ENCODE measurements around the gene RBPJL. TPM values are rescaled to one million over a fixed set of nuclear protein-coding genes. Genes with fewer than 3 reads are reported as not detected.

RBPJL gene
- total and polyA plus RNA-seq, 2 of the 13 experiments (the other 11 are each of a cell fraction or from before 2014, with no cell fraction given), result not detected

DNA sequence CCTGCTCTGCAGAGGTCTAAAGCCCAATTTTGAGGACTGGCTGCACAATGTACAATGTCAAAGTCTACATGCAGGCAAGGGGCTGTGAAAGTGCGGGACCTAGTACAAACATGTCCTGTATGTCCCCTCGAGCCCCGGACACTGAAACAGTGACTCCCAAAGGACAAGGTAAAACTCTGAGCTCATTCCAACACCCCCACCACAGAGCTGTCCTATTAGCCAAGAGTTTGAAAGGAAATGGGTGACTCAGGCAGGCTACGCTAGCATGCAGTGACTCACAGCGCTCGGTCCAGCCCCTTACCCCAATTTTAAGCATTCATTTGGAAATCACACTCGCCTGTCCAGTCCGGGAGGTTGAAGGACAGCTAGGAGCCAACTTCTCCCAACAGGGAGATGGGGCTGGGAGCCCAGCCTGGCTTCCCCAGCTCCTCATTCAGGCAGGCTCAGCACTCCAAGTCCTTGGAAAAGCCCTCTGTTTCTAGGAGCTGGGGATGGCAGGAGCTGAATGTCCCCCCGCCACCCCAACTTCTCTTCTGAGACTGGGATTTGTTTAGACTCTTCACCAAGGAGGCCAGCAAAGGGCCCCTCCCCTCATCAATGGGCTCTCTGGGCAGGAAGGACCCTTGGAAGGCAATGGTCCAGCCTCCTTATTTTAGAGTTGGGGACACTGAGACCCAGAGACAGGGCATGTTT is 37.7 kb downstream of the RBPJL start (continued):
- TF ChIP-seq ZBTB39 (CRISPR knock-in tag; IDR thresholded peaks at IDR 0.05) (no peak), TRIM24 (CRISPR knock-in tag; IDR thresholded peaks at IDR 0.05) (no peak), SMARCC2 (IDR thresholded peaks at IDR 0.05) (no peak), HDAC1 (CRISPR knock-in tag; IDR thresholded peaks at IDR 0.05) (peak; percentile 59; the same call in 1 of the 2 replicates), RXRB (CRISPR knock-in tag; IDR thresholded peaks at IDR 0.05; ENCODE audit: borderline replicate concordance) (0 out of 2 replicates have a peak, but pooled peaks have one; percentile 4), ZNF792 (CRISPR knock-in tag; IDR thresholded peaks at IDR 0.05) (peak; percentile 91; the same call in 1 of the 2 replicates), NCOR1 (IDR thresholded peaks at IDR 0.05; ENCODE audit: borderline replicate concordance, low read length) (peak; percentile 89; the same call in 1 of the 2 replicates), ZNF883 (CRISPR knock-in tag; IDR thresholded peaks at IDR 0.05; ENCODE audit: not compliant biosample characterization) (peak; percentile 47), AHDC1 (CRISPR knock-in tag; IDR thresholded peaks at IDR 0.05; ENCODE audit: borderline replicate concordance) (peak; percentile 83), ZBTB21 (CRISPR knock-in tag; IDR thresholded peaks at IDR 0.05) (peak; percentile 78), BCL6 (CRISPR knock-in tag; IDR thresholded peaks at IDR 0.05) (peak; percentile 56; the same call in 1 of the 2 replicates), TCF7 (IDR thresholded peaks at IDR 0.05; ENCODE audit: low read depth) (no peak), HNF4G (IDR thresholded peaks at IDR 0.05; ENCODE audit: borderline replicate concordance, low read depth, low read length) (peak; percentile 60; the same call in 1 of the 2 replicates), HNF4G (CRISPR knock-in tag; IDR thresholded peaks at IDR 0.05; ENCODE audit: borderline replicate concordance, low read depth) (no peak), ZNF121 (CRISPR knock-in tag; IDR thresholded peaks at IDR 0.05) (peak; percentile 97), ZNF816 (CRISPR knock-in tag; IDR thresholded peaks at IDR 0.05; ENCODE audit: borderline replicate concordance) (peak; percentile 84), MBNL3 (CRISPR knock-in tag; conservative IDR thresholded peaks at IDR 0.05) (no peak), NPAS2 (CRISPR knock-in tag; IDR thresholded peaks at IDR 0.05; ENCODE audit: borderline replicate concordance) (no peak)
- TF ChIP-seq, protein P1, sequence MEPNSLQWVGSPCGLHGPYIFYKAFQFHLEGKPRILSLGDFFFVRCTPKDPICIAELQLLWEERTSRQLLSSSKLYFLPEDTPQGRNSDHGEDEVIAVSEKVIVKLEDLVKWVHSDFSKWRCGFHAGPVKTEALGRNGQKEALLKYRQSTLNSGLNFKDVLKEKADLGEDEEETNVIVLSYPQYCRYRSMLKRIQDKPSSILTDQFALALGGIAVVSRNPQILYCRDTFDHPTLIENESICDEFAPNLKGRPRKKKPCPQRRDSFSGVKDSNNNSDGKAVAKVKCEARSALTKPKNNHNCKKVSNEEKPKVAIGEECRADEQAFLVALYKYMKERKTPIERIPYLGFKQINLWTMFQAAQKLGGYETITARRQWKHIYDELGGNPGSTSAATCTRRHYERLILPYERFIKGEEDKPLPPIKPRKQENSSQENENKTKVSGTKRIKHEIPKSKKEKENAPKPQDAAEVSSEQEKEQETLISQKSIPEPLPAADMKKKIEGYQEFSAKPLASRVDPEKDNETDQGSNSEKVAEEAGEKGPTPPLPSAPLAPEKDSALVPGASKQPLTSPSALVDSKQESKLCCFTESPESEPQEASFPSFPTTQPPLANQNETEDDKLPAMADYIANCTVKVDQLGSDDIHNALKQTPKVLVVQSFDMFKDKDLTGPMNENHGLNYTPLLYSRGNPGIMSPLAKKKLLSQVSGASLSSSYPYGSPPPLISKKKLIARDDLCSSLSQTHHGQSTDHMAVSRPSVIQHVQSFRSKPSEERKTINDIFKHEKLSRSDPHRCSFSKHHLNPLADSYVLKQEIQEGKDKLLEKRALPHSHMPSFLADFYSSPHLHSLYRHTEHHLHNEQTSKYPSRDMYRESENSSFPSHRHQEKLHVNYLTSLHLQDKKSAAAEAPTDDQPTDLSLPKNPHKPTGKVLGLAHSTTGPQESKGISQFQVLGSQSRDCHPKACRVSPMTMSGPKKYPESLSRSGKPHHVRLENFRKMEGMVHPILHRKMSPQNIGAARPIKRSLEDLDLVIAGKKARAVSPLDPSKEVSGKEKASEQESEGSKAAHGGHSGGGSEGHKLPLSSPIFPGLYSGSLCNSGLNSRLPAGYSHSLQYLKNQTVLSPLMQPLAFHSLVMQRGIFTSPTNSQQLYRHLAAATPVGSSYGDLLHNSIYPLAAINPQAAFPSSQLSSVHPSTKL (CRISPR knock-in tag; IDR thresholded peaks at IDR 0.05), result peak; percentile 67

All from HepG2 (cell line).